ENCODE results near the gene CA10. TPM values are rescaled to one million over a fixed set of nuclear protein-coding genes. Genes with fewer than 3 reads are reported as not detected.

CA10 gene
- total and polyA plus RNA-seq, 2 experiments from 2014 or later, result 0.92 to 1.5 TPM

- Histone ChIP-seq H2AFZ (no peak overlapping the region), H3K4me1 (ENCODE audit: insufficient read depth) (no peaks in the 10 kb centered on the region), H3K27me3 (ENCODE audit: insufficient read depth) (no peaks in the 10 kb centered on the region), H3K4me2 (no peak overlapping the region), H4K20me1 (replicated peaks; ENCODE audit: insufficient read depth) (no peaks in the 10 kb centered on the region), H3K27ac (ENCODE audit: low read depth) (no peak overlapping the region), H3K79me2 (replicated peaks; ENCODE audit: insufficient read depth) (no peaks in the 10 kb centered on the region), H3F3A (replicated peaks; ENCODE audit: low read depth) (no peaks in the 10 kb centered on the region), H3K36me3 (ENCODE audit: insufficient read depth) (no peaks in the 10 kb centered on the region), H3K4me3 (no peak overlapping the region), H3K9me2 (ENCODE audit: insufficient read depth) (no peaks in the 10 kb centered on the region)
- Mint-ChIP-seq H3K4me3 (no peak overlapping the region), H3K36me3 (ENCODE audit: low read depth) (peaks cover 5% of the 10 kb centered on the region; the same call in 1 of the 3 replicates), H3K27me3 (ENCODE audit: insufficient read depth, low read depth, poor library complexity) (no peaks in the 10 kb centered on the region), H3K4me1 (no peaks in the 10 kb centered on the region), H3K27ac (no peak overlapping the region), H3K9me3 (peaks cover 24% of the 10 kb centered on the region)
- TF ChIP-seq, protein P1, sequence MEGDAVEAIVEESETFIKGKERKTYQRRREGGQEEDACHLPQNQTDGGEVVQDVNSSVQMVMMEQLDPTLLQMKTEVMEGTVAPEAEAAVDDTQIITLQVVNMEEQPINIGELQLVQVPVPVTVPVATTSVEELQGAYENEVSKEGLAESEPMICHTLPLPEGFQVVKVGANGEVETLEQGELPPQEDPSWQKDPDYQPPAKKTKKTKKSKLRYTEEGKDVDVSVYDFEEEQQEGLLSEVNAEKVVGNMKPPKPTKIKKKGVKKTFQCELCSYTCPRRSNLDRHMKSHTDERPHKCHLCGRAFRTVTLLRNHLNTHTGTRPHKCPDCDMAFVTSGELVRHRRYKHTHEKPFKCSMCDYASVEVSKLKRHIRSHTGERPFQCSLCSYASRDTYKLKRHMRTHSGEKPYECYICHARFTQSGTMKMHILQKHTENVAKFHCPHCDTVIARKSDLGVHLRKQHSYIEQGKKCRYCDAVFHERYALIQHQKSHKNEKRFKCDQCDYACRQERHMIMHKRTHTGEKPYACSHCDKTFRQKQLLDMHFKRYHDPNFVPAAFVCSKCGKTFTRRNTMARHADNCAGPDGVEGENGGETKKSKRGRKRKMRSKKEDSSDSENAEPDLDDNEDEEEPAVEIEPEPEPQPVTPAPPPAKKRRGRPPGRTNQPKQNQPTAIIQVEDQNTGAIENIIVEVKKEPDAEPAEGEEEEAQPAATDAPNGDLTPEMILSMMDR (conservative IDR thresholded peaks at IDR 0.05; ENCODE audit: low read depth in 2 of 2), result no peak
- TF ChIP-seq ZNF331 (CRISPR knock-in tag; IDR thresholded peaks at IDR 0.05; ENCODE audit: low read depth), result no peak
- TF ChIP-seq, protein P2, sequence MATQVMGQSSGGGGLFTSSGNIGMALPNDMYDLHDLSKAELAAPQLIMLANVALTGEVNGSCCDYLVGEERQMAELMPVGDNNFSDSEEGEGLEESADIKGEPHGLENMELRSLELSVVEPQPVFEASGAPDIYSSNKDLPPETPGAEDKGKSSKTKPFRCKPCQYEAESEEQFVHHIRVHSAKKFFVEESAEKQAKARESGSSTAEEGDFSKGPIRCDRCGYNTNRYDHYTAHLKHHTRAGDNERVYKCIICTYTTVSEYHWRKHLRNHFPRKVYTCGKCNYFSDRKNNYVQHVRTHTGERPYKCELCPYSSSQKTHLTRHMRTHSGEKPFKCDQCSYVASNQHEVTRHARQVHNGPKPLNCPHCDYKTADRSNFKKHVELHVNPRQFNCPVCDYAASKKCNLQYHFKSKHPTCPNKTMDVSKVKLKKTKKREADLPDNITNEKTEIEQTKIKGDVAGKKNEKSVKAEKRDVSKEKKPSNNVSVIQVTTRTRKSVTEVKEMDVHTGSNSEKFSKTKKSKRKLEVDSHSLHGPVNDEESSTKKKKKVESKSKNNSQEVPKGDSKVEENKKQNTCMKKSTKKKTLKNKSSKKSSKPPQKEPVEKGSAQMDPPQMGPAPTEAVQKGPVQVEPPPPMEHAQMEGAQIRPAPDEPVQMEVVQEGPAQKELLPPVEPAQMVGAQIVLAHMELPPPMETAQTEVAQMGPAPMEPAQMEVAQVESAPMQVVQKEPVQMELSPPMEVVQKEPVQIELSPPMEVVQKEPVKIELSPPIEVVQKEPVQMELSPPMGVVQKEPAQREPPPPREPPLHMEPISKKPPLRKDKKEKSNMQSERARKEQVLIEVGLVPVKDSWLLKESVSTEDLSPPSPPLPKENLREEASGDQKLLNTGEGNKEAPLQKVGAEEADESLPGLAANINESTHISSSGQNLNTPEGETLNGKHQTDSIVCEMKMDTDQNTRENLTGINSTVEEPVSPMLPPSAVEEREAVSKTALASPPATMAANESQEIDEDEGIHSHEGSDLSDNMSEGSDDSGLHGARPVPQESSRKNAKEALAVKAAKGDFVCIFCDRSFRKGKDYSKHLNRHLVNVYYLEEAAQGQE (IDR thresholded peaks at IDR 0.05; ENCODE audit: unreplicated experiment), result no peak
- TF ChIP-seq EZH2phosphoT487 (IDR thresholded peaks at IDR 0.05; ENCODE audit: unreplicated experiment), result no peak
- TF ChIP-seq, protein P3, sequence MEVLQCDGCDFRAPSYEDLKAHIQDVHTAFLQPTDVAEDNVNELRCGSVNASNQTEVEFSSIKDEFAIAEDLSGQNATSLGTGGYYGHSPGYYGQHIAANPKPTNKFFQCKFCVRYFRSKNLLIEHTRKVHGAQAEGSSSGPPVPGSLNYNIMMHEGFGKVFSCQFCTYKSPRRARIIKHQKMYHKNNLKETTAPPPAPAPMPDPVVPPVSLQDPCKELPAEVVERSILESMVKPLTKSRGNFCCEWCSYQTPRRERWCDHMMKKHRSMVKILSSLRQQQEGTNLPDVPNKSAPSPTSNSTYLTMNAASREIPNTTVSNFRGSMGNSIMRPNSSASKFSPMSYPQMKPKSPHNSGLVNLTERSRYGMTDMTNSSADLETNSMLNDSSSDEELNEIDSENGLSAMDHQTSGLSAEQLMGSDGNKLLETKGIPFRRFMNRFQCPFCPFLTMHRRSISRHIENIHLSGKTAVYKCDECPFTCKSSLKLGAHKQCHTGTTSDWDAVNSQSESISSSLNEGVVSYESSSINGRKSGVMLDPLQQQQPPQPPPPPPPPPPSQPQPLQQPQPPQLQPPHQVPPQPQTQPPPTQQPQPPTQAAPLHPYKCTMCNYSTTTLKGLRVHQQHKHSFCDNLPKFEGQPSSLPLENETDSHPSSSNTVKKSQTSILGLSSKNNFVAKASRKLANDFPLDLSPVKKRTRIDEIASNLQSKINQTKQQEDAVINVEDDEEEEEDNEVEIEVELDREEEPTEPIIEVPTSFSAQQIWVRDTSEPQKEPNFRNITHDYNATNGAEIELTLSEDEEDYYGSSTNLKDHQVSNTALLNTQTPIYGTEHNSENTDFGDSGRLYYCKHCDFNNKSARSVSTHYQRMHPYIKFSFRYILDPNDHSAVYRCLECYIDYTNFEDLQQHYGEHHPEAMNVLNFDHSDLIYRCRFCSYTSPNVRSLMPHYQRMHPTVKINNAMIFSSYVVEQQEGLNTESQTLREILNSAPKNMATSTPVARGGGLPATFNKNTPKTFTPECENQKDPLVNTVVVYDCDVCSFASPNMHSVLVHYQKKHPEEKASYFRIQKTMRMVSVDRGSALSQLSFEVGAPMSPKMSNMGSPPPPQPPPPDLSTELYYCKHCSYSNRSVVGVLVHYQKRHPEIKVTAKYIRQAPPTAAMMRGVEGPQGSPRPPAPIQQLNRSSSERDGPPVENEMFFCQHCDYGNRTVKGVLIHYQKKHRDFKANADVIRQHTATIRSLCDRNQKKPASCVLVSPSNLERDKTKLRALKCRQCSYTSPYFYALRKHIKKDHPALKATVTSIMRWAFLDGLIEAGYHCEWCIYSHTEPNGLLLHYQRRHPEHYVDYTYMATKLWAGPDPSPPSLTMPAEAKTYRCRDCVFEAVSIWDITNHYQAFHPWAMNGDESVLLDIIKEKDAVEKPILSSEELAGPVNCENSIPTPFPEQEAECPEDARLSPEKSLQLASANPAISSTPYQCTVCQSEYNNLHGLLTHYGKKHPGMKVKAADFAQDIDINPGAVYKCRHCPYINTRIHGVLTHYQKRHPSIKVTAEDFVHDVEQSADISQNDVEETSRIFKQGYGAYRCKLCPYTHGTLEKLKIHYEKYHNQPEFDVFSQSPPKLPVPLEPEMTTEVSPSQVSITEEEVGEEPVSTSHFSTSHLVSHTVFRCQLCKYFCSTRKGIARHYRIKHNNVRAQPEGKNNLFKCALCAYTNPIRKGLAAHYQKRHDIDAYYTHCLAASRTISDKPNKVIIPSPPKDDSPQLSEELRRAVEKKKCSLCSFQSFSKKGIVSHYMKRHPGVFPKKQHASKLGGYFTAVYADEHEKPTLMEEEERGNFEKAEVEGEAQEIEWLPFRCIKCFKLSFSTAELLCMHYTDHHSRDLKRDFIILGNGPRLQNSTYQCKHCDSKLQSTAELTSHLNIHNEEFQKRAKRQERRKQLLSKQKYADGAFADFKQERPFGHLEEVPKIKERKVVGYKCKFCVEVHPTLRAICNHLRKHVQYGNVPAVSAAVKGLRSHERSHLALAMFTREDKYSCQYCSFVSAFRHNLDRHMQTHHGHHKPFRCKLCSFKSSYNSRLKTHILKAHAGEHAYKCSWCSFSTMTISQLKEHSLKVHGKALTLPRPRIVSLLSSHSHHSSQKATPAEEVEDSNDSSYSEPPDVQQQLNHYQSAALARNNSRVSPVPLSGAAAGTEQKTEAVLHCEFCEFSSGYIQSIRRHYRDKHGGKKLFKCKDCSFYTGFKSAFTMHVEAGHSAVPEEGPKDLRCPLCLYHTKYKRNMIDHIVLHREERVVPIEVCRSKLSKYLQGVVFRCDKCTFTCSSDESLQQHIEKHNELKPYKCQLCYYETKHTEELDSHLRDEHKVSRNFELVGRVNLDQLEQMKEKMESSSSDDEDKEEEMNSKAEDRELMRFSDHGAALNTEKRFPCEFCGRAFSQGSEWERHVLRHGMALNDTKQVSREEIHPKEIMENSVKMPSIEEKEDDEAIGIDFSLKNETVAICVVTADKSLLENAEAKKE (CRISPR knock-in tag; IDR thresholded peaks at IDR 0.05), result no peak
- TF ChIP-seq, protein P4, sequence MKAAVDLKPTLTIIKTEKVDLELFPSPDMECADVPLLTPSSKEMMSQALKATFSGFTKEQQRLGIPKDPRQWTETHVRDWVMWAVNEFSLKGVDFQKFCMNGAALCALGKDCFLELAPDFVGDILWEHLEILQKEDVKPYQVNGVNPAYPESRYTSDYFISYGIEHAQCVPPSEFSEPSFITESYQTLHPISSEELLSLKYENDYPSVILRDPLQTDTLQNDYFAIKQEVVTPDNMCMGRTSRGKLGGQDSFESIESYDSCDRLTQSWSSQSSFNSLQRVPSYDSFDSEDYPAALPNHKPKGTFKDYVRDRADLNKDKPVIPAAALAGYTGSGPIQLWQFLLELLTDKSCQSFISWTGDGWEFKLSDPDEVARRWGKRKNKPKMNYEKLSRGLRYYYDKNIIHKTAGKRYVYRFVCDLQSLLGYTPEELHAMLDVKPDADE (IDR thresholded peaks at IDR 0.05), result no peak
- no peak for TF ChIP-seq STAT1 (IDR thresholded peaks at IDR 0.05; ENCODE audit: unreplicated experiment)
- no peak for TF ChIP-seq CREB1 (CRISPR knock-in tag; IDR thresholded peaks at IDR 0.05; ENCODE audit: low read depth)
- TF ChIP-seq NANOG (IDR thresholded peaks at IDR 0.05; ENCODE audit: borderline replicate concordance), result no peak
- TF ChIP-seq POLR2AphosphoS5 (IDR thresholded peaks at IDR 0.05; ENCODE audit: low read depth), result no peak
- TF ChIP-seq EZH2 (IDR thresholded peaks at IDR 0.05; ENCODE audit: low read depth, unreplicated experiment), result no peak
- TF ChIP-seq JUNB (IDR thresholded peaks at IDR 0.05; ENCODE audit: unreplicated experiment), result no peak
- TF ChIP-seq ZNF114 (CRISPR knock-in tag; IDR thresholded peaks at IDR 0.05), result no peak
- no peak for DNase-seq (ENCODE audit: low spot score)
- ATAC-seq, result no peak
Observed at GRCh38 chr17:51580869-51581268, 577.6 kb downstream of the CA10 start.

All from GM23338 (cell line).